GM06990 (cell line): ENCODE data around the gene SSBP3.
A peak's percentile ranks its signal among the peaks of the same experiment; 100 is the strongest.

Experiments
- DNase-seq: peaks from one replicate; pipeline ENCODE4 v3.0.0-alpha.2; 2011; ENCODE audit not compliant: insufficient read length; ENCODE audit errors: extremely low read depth
- H3K27me3 ChIP-seq: replicated peaks from 2 replicates; pipeline ENCODE4 v1.6.0; 2011; ENCODE audit warnings: low read length; ENCODE audit not compliant: control insufficient read depth, insufficient read depth
- H3K36me3 ChIP-seq: 2 replicates; pipeline ENCODE4 v1.5.1; 2011; ENCODE audit warnings: low read length; ENCODE audit not compliant: control insufficient read depth, insufficient read depth
- H3K4me3 ChIP-seq: replicated peaks from 2 replicates; pipeline ENCODE4 v1.5.1; 2011; ENCODE audit warnings: low read depth, mild to moderate bottlenecking, control low read depth, low read length
- TF ChIP-seq, protein P1 (sequence below): IDR thresholded peaks from 2 replicates; pipeline ENCODE4 v1.5.1; 2011; ENCODE audit warnings: low read length, control low read depth, mild to moderate bottlenecking, inconsistent platforms; ENCODE audit not compliant: insufficient read depth, poor library complexity, severe bottlenecking

The SSBP3 gene

DNA sequence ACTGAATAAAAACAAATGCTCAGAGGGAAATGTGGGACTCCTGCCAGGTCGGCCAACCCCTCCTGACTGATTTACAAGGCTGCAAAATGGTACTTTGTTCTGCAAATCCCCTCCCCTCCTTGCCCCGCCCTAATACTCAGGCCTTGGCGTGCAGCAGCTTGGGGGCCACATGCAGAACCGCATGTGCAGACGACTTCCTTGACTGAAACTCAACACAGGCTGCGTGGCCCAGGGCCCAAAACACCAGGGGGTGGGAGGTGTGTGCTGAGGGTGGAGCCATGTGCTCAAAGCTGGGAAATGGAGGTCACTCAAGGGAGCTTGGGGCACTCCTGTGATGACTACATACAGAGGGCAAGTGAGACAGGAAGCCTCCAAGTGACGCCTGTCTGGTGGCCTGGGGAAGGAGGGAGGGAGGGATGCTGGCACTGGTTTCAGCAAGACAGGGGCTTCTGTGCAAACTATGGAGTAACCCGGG, 119.0 kb downstream of the SSBP3 start:
- Histone ChIP-seq H3K36me3 (no peaks in the 10 kb centered on the region; the same call in 1 of the 2 replicates), H3K27me3 (no peaks in the 10 kb centered on the region), H3K4me3 (no peak overlapping the region)
- TF ChIP-seq, protein P1, sequence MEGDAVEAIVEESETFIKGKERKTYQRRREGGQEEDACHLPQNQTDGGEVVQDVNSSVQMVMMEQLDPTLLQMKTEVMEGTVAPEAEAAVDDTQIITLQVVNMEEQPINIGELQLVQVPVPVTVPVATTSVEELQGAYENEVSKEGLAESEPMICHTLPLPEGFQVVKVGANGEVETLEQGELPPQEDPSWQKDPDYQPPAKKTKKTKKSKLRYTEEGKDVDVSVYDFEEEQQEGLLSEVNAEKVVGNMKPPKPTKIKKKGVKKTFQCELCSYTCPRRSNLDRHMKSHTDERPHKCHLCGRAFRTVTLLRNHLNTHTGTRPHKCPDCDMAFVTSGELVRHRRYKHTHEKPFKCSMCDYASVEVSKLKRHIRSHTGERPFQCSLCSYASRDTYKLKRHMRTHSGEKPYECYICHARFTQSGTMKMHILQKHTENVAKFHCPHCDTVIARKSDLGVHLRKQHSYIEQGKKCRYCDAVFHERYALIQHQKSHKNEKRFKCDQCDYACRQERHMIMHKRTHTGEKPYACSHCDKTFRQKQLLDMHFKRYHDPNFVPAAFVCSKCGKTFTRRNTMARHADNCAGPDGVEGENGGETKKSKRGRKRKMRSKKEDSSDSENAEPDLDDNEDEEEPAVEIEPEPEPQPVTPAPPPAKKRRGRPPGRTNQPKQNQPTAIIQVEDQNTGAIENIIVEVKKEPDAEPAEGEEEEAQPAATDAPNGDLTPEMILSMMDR = no peak
- DNase-seq = peak; percentile 55

DNA sequence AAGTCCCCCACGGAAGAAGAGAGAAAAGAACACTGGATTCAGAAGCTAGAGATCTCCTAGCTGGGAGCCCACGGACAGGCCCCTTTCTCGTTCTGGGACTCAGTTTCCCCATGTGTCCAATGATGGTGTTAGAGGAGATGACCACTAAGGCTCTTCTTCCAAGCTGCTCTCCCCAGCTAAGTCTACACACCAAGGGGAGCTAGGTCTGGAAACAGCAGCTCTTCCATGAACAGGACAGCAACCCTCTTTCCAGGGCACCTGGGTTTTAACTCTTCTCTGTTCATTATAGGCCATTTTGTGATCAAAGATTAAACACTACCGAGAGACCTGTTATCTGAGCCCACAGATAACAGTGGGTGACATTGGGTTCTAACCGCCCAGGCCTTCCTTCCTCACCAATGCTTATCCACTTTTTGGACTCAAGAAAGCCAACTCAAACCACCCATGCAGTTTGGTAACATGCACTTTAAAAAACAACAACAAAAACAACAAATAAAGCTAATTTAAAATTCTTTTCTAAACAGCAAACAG, 120.3 kb downstream of the SSBP3 start:
- Histone ChIP-seq H3K27me3 (no peaks in the 10 kb centered on the region), H3K4me3 (no peak overlapping the region), H3K36me3 (no peaks in the 10 kb centered on the region; the same call in 1 of the 2 replicates)
- TF ChIP-seq, protein P1 = no peak
- no peak for DNase-seq

DNA sequence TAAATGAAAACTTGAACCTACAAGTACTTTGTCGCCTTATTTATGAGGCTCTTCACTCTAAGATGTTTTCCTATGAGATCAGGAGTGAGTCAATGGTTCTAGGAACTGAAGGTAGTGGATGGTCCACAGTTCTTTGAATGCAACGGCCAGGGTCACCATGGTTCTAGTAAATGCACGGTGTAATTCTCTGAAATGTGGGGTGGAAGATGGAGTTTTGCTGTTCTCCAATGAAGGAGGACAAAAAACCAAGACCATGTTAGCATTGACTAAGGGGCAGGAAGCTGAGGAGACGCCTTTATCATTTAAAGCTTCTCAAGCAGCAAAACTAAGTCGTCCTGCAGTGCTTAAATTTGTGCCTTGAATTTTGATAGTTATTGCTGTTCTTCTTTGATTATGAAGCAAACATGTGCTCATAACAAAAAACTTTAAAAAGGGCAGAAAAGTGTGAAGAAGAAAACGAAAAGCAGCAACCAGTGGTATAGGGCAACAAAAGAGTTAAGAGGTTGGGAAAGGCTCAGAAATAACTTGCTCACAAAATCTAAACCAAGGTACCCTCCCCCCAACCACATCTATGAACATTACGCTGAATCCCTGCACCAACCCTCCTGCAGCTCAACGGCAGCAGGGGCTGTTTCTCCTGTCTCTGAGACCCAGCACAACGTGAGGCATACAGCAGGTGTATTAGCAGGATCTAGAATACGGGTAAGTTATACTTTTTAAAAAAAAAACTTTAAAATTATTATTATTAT, 121.2 kb downstream of the SSBP3 start:
- DNase-seq = no peak
- no peaks in the 10 kb centered on the region; the same call in none of the 2 replicates for H3K36me3 ChIP-seq
- TF ChIP-seq, protein P1 = no peak
- H3K4me3 ChIP-seq = no peak overlapping the region
- no peaks in the 10 kb centered on the region for H3K27me3 ChIP-seq

DNA sequence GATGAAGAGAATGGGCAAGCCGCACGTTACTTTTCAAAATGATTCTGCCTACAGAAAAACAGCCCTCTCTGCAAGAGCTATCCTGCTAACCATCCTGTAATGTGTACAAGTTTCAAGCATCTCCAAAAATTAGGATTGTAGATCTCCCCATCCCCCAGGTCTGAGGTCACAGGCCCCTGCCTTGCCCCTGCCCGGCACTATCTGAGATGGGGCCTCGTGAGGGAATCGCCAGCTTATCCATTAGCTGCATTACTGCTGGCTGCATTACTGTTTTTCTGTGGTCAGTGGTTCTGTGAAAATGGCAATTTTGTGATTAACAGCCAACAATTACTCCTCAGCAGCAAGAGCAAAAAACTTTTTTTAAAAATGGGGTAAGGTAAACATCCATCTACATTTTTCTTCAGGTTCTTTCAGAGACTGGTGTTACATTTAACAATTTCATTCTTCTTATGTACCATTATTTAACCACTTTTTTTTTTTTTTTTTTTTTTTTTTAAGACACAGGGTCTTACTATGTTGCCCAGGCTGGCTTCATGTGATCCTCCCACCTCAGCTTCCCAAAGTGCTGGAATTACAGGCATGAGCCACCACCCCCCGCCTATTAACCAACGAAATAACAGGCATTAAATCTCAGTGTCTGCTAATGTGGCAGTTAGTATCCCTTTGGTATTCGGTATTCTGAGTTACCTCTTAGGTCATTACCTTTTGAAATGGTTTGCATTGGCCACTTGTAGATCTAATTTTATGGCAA, 122.4 kb downstream of the SSBP3 start:
- H3K4me3 ChIP-seq = no peak overlapping the region
- no peaks in the 10 kb centered on the region for H3K27me3 ChIP-seq
- no peak for DNase-seq
- TF ChIP-seq, protein P1 = no peak
- no peaks in the 10 kb centered on the region; the same call in none of the 2 replicates for H3K36me3 ChIP-seq

DNA sequence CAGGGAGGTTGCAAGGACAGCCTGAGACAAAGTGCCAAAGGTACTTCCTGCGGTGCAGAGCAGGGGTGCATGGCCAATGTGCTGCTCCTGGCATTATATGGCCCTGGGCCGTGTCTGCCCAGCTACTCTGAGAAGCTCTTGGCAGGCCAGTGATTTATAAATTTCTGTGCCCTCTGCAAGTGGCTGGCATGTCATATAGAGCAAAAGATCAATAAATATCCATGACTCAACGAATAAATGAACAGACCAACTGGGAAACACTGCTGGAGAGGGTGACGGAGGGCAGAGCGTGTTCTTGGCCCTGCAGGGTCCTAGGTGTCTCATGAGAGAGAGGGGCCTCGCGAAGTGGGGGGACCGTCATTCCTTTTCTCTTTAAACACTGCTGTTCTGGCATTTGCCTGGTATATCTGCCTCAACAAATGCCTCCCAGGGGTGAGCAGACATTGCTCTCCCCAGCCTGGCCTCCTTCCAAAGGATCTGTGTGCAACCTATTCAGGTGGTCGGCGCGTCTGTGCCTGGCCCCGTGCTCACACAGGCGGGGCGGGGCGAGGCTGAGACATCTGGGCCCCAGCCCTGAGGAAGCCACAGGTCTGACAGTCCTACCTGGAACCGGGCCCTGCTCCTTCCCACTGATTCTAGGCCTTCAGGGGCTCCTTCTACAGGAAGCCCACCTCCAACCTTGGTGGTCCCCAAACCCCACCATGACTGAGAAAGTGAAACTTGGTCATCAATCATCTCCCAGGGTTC, 123.9 kb downstream of the SSBP3 start:
- TF ChIP-seq, protein P1 = no peak
- no peak for DNase-seq
- Histone ChIP-seq H3K27me3 (no peaks in the 10 kb centered on the region), H3K4me3 (no peak overlapping the region), H3K36me3 (no peaks in the 10 kb centered on the region; the same call in none of the 2 replicates)
